Measurements from ENCODE around the gene SHISAL1. TPM values are rescaled to one million over a fixed set of nuclear protein-coding genes. Genes with fewer than 3 reads are reported as not detected.

Gene SHISAL1
- polyA plus RNA-seq, 1 experiment = 2.4 TPM

DNA sequence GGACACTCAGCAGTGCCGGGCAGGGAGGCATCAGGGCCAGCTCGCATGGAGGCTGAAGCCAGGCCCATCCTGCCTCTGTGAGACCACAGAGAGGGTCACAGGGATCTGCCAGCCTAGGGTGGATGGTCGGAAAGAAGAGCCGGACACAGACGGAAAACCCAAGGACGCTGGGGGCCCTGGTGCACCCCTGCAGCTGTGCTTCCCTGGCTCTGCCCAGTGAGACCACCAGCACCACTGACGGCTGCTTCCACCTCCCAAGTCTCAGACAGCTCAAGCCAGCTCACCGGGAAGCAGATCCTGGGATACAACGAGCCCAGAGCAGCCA is 42.2 kb downstream of the SHISAL1 start:
- DNase-seq (ENCODE audit: low read depth, low spot score) = no peak
- Histone ChIP-seq H3K4me3 (ENCODE audit: low read depth, low read length) (no peak overlapping the region), H3K27me3 (ENCODE audit: control insufficient read depth, insufficient read depth, low read length) (peaks cover 6% of the 10 kb centered on the region), H3K9me3 (ENCODE audit: control insufficient read depth, insufficient read depth, low read length) (no peaks in the 10 kb centered on the region; the same call in 1 of the 2 replicates), H3K27ac (ENCODE audit: low read depth, low read length) (no peak overlapping the region)
- POLR2A ChIA-PET = no interaction called here
- CTCF ChIA-PET = no interaction called here
- TF ChIP-seq, protein P1, sequence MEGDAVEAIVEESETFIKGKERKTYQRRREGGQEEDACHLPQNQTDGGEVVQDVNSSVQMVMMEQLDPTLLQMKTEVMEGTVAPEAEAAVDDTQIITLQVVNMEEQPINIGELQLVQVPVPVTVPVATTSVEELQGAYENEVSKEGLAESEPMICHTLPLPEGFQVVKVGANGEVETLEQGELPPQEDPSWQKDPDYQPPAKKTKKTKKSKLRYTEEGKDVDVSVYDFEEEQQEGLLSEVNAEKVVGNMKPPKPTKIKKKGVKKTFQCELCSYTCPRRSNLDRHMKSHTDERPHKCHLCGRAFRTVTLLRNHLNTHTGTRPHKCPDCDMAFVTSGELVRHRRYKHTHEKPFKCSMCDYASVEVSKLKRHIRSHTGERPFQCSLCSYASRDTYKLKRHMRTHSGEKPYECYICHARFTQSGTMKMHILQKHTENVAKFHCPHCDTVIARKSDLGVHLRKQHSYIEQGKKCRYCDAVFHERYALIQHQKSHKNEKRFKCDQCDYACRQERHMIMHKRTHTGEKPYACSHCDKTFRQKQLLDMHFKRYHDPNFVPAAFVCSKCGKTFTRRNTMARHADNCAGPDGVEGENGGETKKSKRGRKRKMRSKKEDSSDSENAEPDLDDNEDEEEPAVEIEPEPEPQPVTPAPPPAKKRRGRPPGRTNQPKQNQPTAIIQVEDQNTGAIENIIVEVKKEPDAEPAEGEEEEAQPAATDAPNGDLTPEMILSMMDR (IDR thresholded peaks at IDR 0.05; ENCODE audit: low read depth, low read length) = no peak

DNA sequence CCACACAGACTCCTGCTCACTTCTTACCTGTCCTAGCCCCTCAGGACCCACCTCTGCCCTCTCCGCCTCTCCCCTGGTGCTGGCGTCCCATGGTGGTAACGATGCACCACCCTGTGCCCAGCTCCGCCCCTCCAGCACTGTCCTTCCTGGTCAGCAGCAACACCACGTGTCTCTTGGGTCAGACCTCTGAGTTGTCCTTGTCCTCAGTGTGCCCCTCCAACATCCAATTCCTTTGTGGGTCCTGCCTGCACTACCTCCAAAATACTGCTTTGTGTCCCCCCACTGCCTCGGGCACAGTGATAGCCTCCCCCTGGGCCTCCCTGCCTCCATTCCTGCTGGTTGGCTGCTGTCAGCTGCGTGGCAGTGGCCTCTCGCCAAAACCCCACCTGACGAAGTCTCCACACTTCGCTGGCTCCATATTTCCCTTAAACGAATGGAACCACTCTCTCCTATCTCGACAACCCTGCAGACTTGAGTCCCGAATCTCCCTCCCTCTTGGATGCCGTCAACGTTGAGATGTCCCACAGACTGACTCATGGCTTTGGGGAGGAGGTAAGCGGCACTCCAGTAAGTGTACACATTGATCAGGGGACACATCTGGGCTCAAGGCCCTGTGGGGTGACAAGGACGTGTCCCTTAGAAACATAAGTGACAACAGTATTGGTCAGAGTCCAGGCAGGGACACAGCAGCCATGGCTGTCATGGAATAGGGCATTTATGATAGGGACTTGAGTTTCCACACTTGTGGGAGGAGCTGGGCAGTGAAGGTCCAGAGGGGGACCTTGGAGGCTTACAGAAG is 42.8 kb downstream of the SHISAL1 start:
- POLR2A ChIA-PET = no interaction called here
- H3K4me3 ChIP-seq (ENCODE audit: low read depth, low read length) = no peak overlapping the region
- no peaks in the 10 kb centered on the region; the same call in 1 of the 2 replicates for H3K9me3 ChIP-seq (ENCODE audit: control insufficient read depth, insufficient read depth, low read length)
- TF ChIP-seq, protein P1 (IDR thresholded peaks at IDR 0.05; ENCODE audit: low read depth, low read length) = no peak
- DNase-seq (ENCODE audit: low read depth, low spot score) = no peak
- peaks cover 6% of the 10 kb centered on the region for H3K27me3 ChIP-seq (ENCODE audit: control insufficient read depth, insufficient read depth, low read length)
- CTCF ChIA-PET = no interaction called here
- no peak overlapping the region for H3K27ac ChIP-seq (ENCODE audit: low read depth, low read length)

DNA sequence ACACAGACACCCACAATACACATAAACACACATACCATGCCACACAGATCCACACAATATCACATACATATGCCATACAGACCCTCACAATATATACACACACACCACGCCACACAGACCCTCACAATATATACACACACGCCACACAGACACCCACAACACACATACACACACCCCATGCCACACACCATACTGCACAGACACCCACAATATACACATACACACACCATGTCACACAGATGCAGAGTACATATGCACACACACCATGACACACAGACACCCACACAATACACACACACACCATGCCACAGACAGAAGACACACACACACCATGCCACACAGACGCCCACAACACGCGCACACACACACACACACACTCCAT is 43.6 kb downstream of the SHISAL1 start:
- Histone ChIP-seq H3K27me3 (ENCODE audit: control insufficient read depth, insufficient read depth, low read length) (peaks cover 7% of the 10 kb centered on the region), H3K4me3 (ENCODE audit: low read depth, low read length) (no peak overlapping the region), H3K27ac (ENCODE audit: low read depth, low read length) (no peak overlapping the region), H3K9me3 (ENCODE audit: control insufficient read depth, insufficient read depth, low read length) (no peaks in the 10 kb centered on the region; the same call in 1 of the 2 replicates)
- TF ChIP-seq, protein P1 (IDR thresholded peaks at IDR 0.05; ENCODE audit: low read depth, low read length) = no peak
- no peak for DNase-seq (ENCODE audit: low read depth, low spot score)
- ChIA-PET POLR2A (no interaction called here), CTCF (no interaction called here)

DNA sequence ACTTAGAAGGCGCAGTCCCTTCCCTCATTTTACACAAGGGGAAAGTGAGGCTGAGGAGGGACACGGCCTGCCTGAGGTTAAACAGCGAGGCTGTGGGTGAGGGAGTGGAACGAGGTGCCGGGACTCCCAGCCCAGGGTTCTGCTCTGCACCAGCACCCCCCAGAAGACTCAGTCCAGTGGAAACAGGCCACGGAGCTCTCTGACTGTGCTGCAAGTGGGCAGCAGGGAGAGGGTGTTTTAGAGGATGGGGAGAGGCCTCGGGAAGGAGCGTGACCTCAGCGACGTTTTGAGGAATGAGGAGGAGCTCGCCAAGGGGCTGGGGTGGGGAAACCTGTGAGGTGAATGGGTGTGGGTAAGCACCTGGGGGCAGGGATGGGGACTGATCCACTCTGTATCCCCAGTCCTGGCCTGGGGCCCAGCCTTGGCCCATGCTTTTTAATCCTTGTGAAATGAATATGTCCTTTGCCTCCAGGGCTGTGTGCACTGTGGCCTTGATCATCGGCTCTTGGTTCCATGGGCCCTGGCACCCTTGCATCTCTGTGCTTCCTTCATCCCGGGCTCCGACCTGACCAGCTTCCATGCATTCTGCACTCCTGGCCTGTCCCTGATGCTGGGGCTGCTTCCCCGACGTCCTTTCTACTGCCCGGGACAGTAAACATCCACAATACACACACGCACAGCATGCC is 44.2 kb downstream of the SHISAL1 start:
- ChIA-PET POLR2A (no interaction called here), CTCF (interaction anchor here (1.0 kb wide), 1 partner anchor 276 kb away, joined by 3 read pairs; no protein-coding TSS in a partner anchor)
- TF ChIP-seq, protein P1 (IDR thresholded peaks at IDR 0.05; ENCODE audit: low read depth, low read length) = no peak
- Histone ChIP-seq H3K9me3 (ENCODE audit: control insufficient read depth, insufficient read depth, low read length) (no peaks in the 10 kb centered on the region; the same call in 1 of the 2 replicates), H3K27me3 (ENCODE audit: control insufficient read depth, insufficient read depth, low read length) (peaks cover 9% of the 10 kb centered on the region), H3K27ac (ENCODE audit: low read depth, low read length) (no peak overlapping the region), H3K4me3 (ENCODE audit: low read depth, low read length) (no peak overlapping the region)
- DNase-seq (ENCODE audit: low read depth, low spot score) = no peak

DNA sequence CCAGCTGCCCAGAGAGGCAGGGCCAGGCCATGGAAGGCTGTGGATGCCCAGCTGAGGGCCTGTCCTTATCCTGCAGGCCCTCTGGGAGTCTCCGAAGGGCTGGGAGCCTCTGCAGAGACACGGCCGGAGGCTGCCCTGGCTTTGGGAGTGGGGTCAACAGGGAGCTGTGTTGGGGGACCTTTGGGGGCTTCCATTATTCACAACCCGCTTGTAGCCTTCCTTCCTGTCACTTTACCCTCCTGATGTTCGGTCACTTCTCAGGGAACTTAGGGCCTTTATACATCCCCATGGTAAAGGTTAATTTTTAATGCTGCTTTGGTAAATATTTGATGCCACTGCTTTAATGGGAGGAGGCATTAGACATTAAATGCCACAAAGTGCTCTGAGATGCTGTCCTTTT is 44.9 kb downstream of the SHISAL1 start:
- CTCF ChIA-PET = interaction anchor here (1.0 kb wide), 1 partner anchor 275 kb away, joined by 3 read pairs; no protein-coding TSS in a partner anchor
- POLR2A ChIA-PET = no interaction called here
- TF ChIP-seq, protein P1 (IDR thresholded peaks at IDR 0.05; ENCODE audit: low read depth, low read length) = no peak
- DNase-seq (ENCODE audit: low read depth, low spot score) = no peak
- H3K27ac ChIP-seq (ENCODE audit: low read depth, low read length) = no peak overlapping the region
- no peak overlapping the region for H3K4me3 ChIP-seq (ENCODE audit: low read depth, low read length)
- no peaks in the 10 kb centered on the region; the same call in 1 of the 2 replicates for H3K9me3 ChIP-seq (ENCODE audit: control insufficient read depth, insufficient read depth, low read length)
- H3K27me3 ChIP-seq (ENCODE audit: control insufficient read depth, insufficient read depth, low read length) = peaks cover 11% of the 10 kb centered on the region

Data from AG04450 (cell line).